ENCODE measurements around the gene HDAC6.

Gene HDAC6

GRCh38 chrX:48782216-48782615 is 19.7 kb upstream of the HDAC6 start:
- Histone ChIP-seq H3K27me3 (ENCODE audit: control insufficient read depth, insufficient read depth, low read length) (no peaks in the 10 kb centered on the region), H3K9me3 (ENCODE audit: control insufficient read depth, insufficient read depth, low read length) (no peaks in the 10 kb centered on the region), H3K9ac (ENCODE audit: low read depth, low read length) (no peak overlapping the region), H3K4me1 (ENCODE audit: control insufficient read depth, insufficient read depth, low read length) (no peaks in the 10 kb centered on the region), H3K4me3 (ENCODE audit: low read depth, low read length) (no peak overlapping the region), H3K36me3 (ENCODE audit: control insufficient read depth, insufficient read depth, low read length) (no peaks in the 10 kb centered on the region)

GRCh38 chrX:48782795-48783194 is 19.1 kb upstream of the HDAC6 start:
- Histone ChIP-seq H3K4me3 (ENCODE audit: low read depth, low read length) (no peak overlapping the region), H3K36me3 (ENCODE audit: control insufficient read depth, insufficient read depth, low read length) (no peaks in the 10 kb centered on the region), H3K9ac (ENCODE audit: low read depth, low read length) (no peak overlapping the region), H3K4me1 (ENCODE audit: control insufficient read depth, insufficient read depth, low read length) (no peaks in the 10 kb centered on the region), H3K9me3 (ENCODE audit: control insufficient read depth, insufficient read depth, low read length) (no peaks in the 10 kb centered on the region), H3K27me3 (ENCODE audit: control insufficient read depth, insufficient read depth, low read length) (no peaks in the 10 kb centered on the region)

GRCh38 chrX:48784726-48785125 is 17.1 kb upstream of the HDAC6 start:
- Histone ChIP-seq H3K4me3 (ENCODE audit: low read depth, low read length) (no peak overlapping the region), H3K9ac (ENCODE audit: low read depth, low read length) (no peak overlapping the region), H3K9me3 (ENCODE audit: control insufficient read depth, insufficient read depth, low read length) (no peaks in the 10 kb centered on the region), H3K36me3 (ENCODE audit: control insufficient read depth, insufficient read depth, low read length) (no peaks in the 10 kb centered on the region), H3K27me3 (ENCODE audit: control insufficient read depth, insufficient read depth, low read length) (no peaks in the 10 kb centered on the region), H3K4me1 (ENCODE audit: control insufficient read depth, insufficient read depth, low read length) (no peaks in the 10 kb centered on the region)

GRCh38 chrX:48785186-48785539 is 16.7 kb upstream of the HDAC6 start:
- Histone ChIP-seq H3K4me1 (ENCODE audit: control insufficient read depth, insufficient read depth, low read length) (no peaks in the 10 kb centered on the region), H3K4me3 (ENCODE audit: low read depth, low read length) (no peak overlapping the region), H3K36me3 (ENCODE audit: control insufficient read depth, insufficient read depth, low read length) (no peaks in the 10 kb centered on the region), H3K9ac (ENCODE audit: low read depth, low read length) (no peak overlapping the region), H3K9me3 (ENCODE audit: control insufficient read depth, insufficient read depth, low read length) (no peaks in the 10 kb centered on the region), H3K27me3 (ENCODE audit: control insufficient read depth, insufficient read depth, low read length) (no peaks in the 10 kb centered on the region)

GRCh38 chrX:48785540-48786214 is 16.2 kb upstream of the HDAC6 start:
- no peak overlapping the region for H3K9ac ChIP-seq (ENCODE audit: low read depth, low read length)
- no peak overlapping the region for H3K4me3 ChIP-seq (ENCODE audit: low read depth, low read length)
- H3K9me3 ChIP-seq (ENCODE audit: control insufficient read depth, insufficient read depth, low read length): no peaks in the 10 kb centered on the region
- H3K27me3 ChIP-seq (ENCODE audit: control insufficient read depth, insufficient read depth, low read length): no peaks in the 10 kb centered on the region
- H3K36me3 ChIP-seq (ENCODE audit: control insufficient read depth, insufficient read depth, low read length): no peaks in the 10 kb centered on the region
- no peaks in the 10 kb centered on the region for H3K4me1 ChIP-seq (ENCODE audit: control insufficient read depth, insufficient read depth, low read length)

- Histone ChIP-seq H3K4me1 (ENCODE audit: control insufficient read depth, insufficient read depth, low read length) (no peaks in the 10 kb centered on the region), H3K9me3 (ENCODE audit: control insufficient read depth, insufficient read depth, low read length) (no peaks in the 10 kb centered on the region), H3K9ac (ENCODE audit: low read depth, low read length) (no peak within 1 kb of the TSS), H3K36me3 (ENCODE audit: control insufficient read depth, insufficient read depth, low read length) (no peaks in the 10 kb centered on the region), H3K4me3 (ENCODE audit: low read depth, low read length) (no peak within 1 kb of the TSS), H3K27me3 (ENCODE audit: control insufficient read depth, insufficient read depth, low read length) (no peaks in the 10 kb centered on the region)
These were observed 15.5 kb upstream of the HDAC6 start, which contains the start of gene GATA1 for GRCh38 chrX:48786341-48786800. TSS of gene GATA1 (plus strand) at chrX:48786590. CDS start at chrX:48791110, 4,520 bp downstream.

- no peaks in the 10 kb centered on the region for H3K36me3 ChIP-seq (ENCODE audit: control insufficient read depth, insufficient read depth, low read length)
- H3K4me1 ChIP-seq (ENCODE audit: control insufficient read depth, insufficient read depth, low read length): no peaks in the 10 kb centered on the region
- H3K27me3 ChIP-seq (ENCODE audit: control insufficient read depth, insufficient read depth, low read length): no peaks in the 10 kb centered on the region
- H3K9ac ChIP-seq (ENCODE audit: low read depth, low read length): no peak overlapping the region
- H3K4me3 ChIP-seq (ENCODE audit: low read depth, low read length): no peak overlapping the region
- no peaks in the 10 kb centered on the region for H3K9me3 ChIP-seq (ENCODE audit: control insufficient read depth, insufficient read depth, low read length)
These were observed 14.9 kb upstream of the HDAC6 start for GRCh38 chrX:48786825-48787504.

GRCh38 chrX:48787505-48788443 is 14.1 kb upstream of the HDAC6 start:
- no peaks in the 10 kb centered on the region for H3K9me3 ChIP-seq (ENCODE audit: control insufficient read depth, insufficient read depth, low read length)
- H3K36me3 ChIP-seq (ENCODE audit: control insufficient read depth, insufficient read depth, low read length): no peaks in the 10 kb centered on the region
- no peak overlapping the region for H3K4me3 ChIP-seq (ENCODE audit: low read depth, low read length)
- no peaks in the 10 kb centered on the region for H3K4me1 ChIP-seq (ENCODE audit: control insufficient read depth, insufficient read depth, low read length)
- no peaks in the 10 kb centered on the region for H3K27me3 ChIP-seq (ENCODE audit: control insufficient read depth, insufficient read depth, low read length)
- H3K9ac ChIP-seq (ENCODE audit: low read depth, low read length): no peak overlapping the region

- no peaks in the 10 kb centered on the region for H3K27me3 ChIP-seq (ENCODE audit: control insufficient read depth, insufficient read depth, low read length)
- H3K36me3 ChIP-seq (ENCODE audit: control insufficient read depth, insufficient read depth, low read length): no peaks in the 10 kb centered on the region
- H3K9ac ChIP-seq (ENCODE audit: low read depth, low read length): no peak overlapping the region
- no peak overlapping the region for H3K4me3 ChIP-seq (ENCODE audit: low read depth, low read length)
- H3K9me3 ChIP-seq (ENCODE audit: control insufficient read depth, insufficient read depth, low read length): no peaks in the 10 kb centered on the region
- H3K4me1 ChIP-seq (ENCODE audit: control insufficient read depth, insufficient read depth, low read length): no peaks in the 10 kb centered on the region
These were observed 12.3 kb upstream of the HDAC6 start for GRCh38 chrX:48789366-48790220.

- Histone ChIP-seq H3K9ac (ENCODE audit: low read depth, low read length) (no peak overlapping the region), H3K36me3 (ENCODE audit: control insufficient read depth, insufficient read depth, low read length) (no peaks in the 10 kb centered on the region), H3K4me1 (ENCODE audit: control insufficient read depth, insufficient read depth, low read length) (no peaks in the 10 kb centered on the region), H3K4me3 (ENCODE audit: low read depth, low read length) (no peak overlapping the region), H3K27me3 (ENCODE audit: control insufficient read depth, insufficient read depth, low read length) (no peaks in the 10 kb centered on the region), H3K9me3 (ENCODE audit: control insufficient read depth, insufficient read depth, low read length) (no peaks in the 10 kb centered on the region)
These were observed 11.4 kb upstream of the HDAC6 start for GRCh38 chrX:48790477-48790876.

Measured in iPS-15b (cell line).